H1 (cell line): ENCODE measurements around the gene DISP3. TPM values are rescaled to one million over a fixed set of nuclear protein-coding genes. Genes with fewer than 3 reads are reported as not detected.

Experiments
- CHD7 ChIP-seq: fragments of 300-600 bp; sonication (generic); IDR thresholded peaks from 2 replicates; pipeline ENCODE4 v1.7.1; 2012; ENCODE audit warnings: low read length, moderate library complexity, mild to moderate bottlenecking, inconsistent platforms; ENCODE audit not compliant: insufficient replicate concordance
- RAD21 ChIP-seq, 2 experiments: IDR thresholded peaks in 1 of 2; conservative IDR thresholded peaks in 1 of 2; 2 replicates each; pipeline ENCODE4 v1.6.1; 2011; ENCODE audit warnings: low read depth in 2 of 2, low read length in 2 of 2, improper control_type of control experiment in 1 of 2, inconsistent platforms in 1 of 2, mild to moderate bottlenecking in 1 of 2, moderate library complexity in 1 of 2
- USF2 ChIP-seq: IDR thresholded peaks from 2 replicates; pipeline ENCODE4 v1.6.1; 2011; ENCODE audit warnings: low read length, improper control_type of control experiment
- YY1 ChIP-seq: IDR thresholded peaks from 2 replicates; pipeline ENCODE4 v1.6.1; 2011; ENCODE audit warnings: low read depth, mild to moderate bottlenecking, low read length
- polyA plus RNA-seq, 7 experiments: library from polyadenylated mRNA; depleted of rRNA in 3 of 7; stranded (reverse) in 5 of 7; unstranded in 2 of 7; fragments of >200 nt in 5 of 7; fragments of 200-250 nt in 2 of 7; gene quantifications; 1 replicate in 5 of 7; 2 replicates in 1 of 7; 4 replicates in 1 of 7; pipeline versions ENCODE4 v1.2.1 to v1.2.3, GENCODE V29; 2011 to 2013; ENCODE audit warnings: missing spikeins in 2 of 7, mixed read lengths in 2 of 7
- total RNA-seq: library from RNA; stranded (reverse); fragmentation: NEBNext Ultra II Directional; extraction: Animal tissue kit (Norgen Biotek cat#: 25700); gene quantifications from 2 replicates; pipeline ENCODE4 v1.2.1, GENCODE V29; 2021

The DISP3 gene
- total and polyA plus RNA-seq, 2 of the 8 experiments (the other 6 are each of a cell fraction or from before 2014, with no cell fraction given), result 3.4 to 4.6 TPM

- TF ChIP-seq RAD21 (IDR thresholded peaks at IDR 0.05 in 1 of 2, conservative IDR thresholded peaks at IDR 0.05 in 1 of 2; ENCODE audit: low read depth in 2 of 2, low read length in 2 of 2), result no peak
- TF ChIP-seq YY1, result no peak
- TF ChIP-seq CHD7, result no peak
- no peak for TF ChIP-seq USF2
Observed at GRCh38 chr1:11518791-11519628, 40.1 kb downstream of the DISP3 start (continued).
